OCI-LY1 (cell line): Measurements from ENCODE around the gene RPLP2.

Experiments used
- H2AFZ ChIP-seq: fragments of 200-600 bp; sonication (generic), shearing (Covaris generic); 2 replicates; pipeline ENCODE4 v1.6.0; 2014; ENCODE audit warnings: antibody characterized with exemption, mild to moderate bottlenecking, low read length
- H3F3A ChIP-seq: fragments of 200-600 bp; sonication (generic), shearing (Covaris generic); 2 replicates; pipeline ENCODE4 v1.6.0; 2014; ENCODE audit warnings: mild to moderate bottlenecking, antibody characterized with exemption, low read length, moderate library complexity; ENCODE audit not compliant: insufficient read depth
- H3K27ac ChIP-seq: fragments of 200-600 bp; sonication (generic); 2 replicates; pipeline ENCODE4 v1.5.1; 2014; ENCODE audit warnings: low read length, mixed run types, mild to moderate bottlenecking, low read depth; ENCODE audit not compliant: poor library complexity, severe bottlenecking
- H3K27me3 ChIP-seq: fragments of 200-600 bp; sonication (generic); 2 replicates; pipeline ENCODE4 v1.6.0; 2014; ENCODE audit warnings: antibody characterized with exemption, mild to moderate bottlenecking, low read length, moderate library complexity; ENCODE audit not compliant: insufficient read depth
- H3K36me3 ChIP-seq: fragments of 200-600 bp; sonication (generic); 2 replicates; pipeline ENCODE4 v1.6.1; 2014; ENCODE audit warnings: mild to moderate bottlenecking, antibody characterized with exemption, low read length, moderate library complexity, mixed read lengths; ENCODE audit not compliant: insufficient read depth
- H3K4me1 ChIP-seq: fragments of 200-600 bp; sonication (generic); 2 replicates; pipeline ENCODE4 v1.5.1; 2014; ENCODE audit warnings: mild to moderate bottlenecking, low read length, moderate library complexity; ENCODE audit not compliant: insufficient read depth, severe bottlenecking
- H3K4me2 ChIP-seq: fragments of 200-600 bp; sonication (generic), shearing (Covaris generic); 2 replicates; pipeline ENCODE4 v1.6.1; 2014; ENCODE audit warnings: low read length
- H3K4me3 ChIP-seq: fragments of 200-600 bp; sonication (generic); 2 replicates; pipeline ENCODE4 v1.5.1; 2014; ENCODE audit warnings: low read length, low read depth, mild to moderate bottlenecking, mixed read lengths; ENCODE audit not compliant: poor library complexity, severe bottlenecking
- H3K79me2 ChIP-seq: fragments of 200-600 bp; shearing (Covaris generic); 2 replicates; pipeline ENCODE4 v1.6.1; 2016; ENCODE audit warnings: mixed run types, low read length, mixed read lengths; ENCODE audit not compliant: insufficient read depth
- H3K9ac ChIP-seq: fragments of 200-600 bp; sonication (generic), shearing (Covaris generic); 2 replicates; pipeline ENCODE4 v1.6.1; 2014; ENCODE audit warnings: mild to moderate bottlenecking, low read length, mixed read lengths
- H3K9me2 ChIP-seq: fragments of 200-600 bp; sonication (generic), shearing (Covaris generic); 2 replicates; pipeline ENCODE4 v1.6.1; 2014; ENCODE audit warnings: low read depth, mild to moderate bottlenecking, low read length, mixed read lengths
- H3K9me3 ChIP-seq: fragments of 200-600 bp; shearing (Covaris generic); 2 replicates; pipeline ENCODE4 v1.6.1; 2014; ENCODE audit warnings: low read length, mixed read lengths
- H4K20me1 ChIP-seq: fragments of 200-600 bp; sonication (generic), shearing (Covaris generic); 2 replicates; pipeline ENCODE4 v1.6.0; 2016; ENCODE audit warnings: mild to moderate bottlenecking, low read length; ENCODE audit not compliant: insufficient read depth
- EZH2 ChIP-seq: fragments of 200-600 bp; sonication (generic), shearing (Covaris generic); IDR thresholded peaks from 2 replicates; pipeline ENCODE4 v1.8.0; 2017; ENCODE audit warnings: borderline replicate concordance, mixed run types, mild to moderate bottlenecking, antibody characterized with exemption, low read length, moderate library complexity, mixed read lengths
- TF ChIP-seq, protein P1 (sequence below): fragments of 200-600 bp; sonication (generic), shearing (Covaris generic); IDR thresholded peaks from 2 replicates; pipeline ENCODE4 v1.5.1; 2017; ENCODE audit warnings: mild to moderate bottlenecking, antibody characterized with exemption, low read length, moderate library complexity, mixed read lengths

RPLP2 gene

DNA sequence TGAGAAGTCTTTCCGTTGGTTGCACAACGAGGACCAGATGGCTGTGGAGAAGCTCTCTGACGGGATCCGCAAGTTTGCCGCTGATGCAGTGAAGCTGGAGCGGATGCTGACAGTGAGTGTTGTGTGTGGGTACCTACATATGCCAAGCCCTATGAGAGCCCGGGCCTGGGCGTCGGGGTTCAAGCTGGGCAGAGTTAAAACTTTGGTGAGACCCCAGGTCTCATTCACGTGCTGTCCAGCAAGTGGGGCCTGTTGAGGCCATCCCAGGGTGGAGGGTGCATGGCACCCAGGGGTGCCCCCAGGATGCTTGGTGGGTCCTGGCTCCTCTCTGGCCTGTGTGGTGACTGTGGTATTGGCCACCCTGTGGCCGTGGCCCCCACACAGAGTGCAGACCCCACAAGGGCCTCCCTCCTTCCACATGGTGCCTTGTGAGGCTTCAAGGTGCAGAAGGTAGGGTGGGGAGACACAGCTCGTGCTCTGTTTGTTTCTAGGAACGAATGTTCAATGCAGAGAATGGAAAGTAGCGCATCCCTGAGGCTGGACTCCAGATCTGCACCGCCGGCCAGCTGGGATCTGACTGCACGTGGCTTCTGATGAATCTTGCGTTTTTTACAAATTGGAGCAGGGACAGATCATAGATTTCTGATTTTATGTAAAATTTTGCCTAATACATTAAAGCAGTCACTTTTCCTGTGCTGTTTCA is 45.3 kb upstream of the RPLP2 start:
- Histone ChIP-seq H3K79me2 (no peaks in the 10 kb centered on the region), H3K4me2 (no peak overlapping the region), H4K20me1 (no peaks in the 10 kb centered on the region), H3K9me3 (no peaks in the 10 kb centered on the region), H3K27me3 (no peaks in the 10 kb centered on the region), H3F3A (no peaks in the 10 kb centered on the region), H3K36me3 (peaks cover 75% of the 10 kb centered on the region), H3K4me1 (peaks cover 5% of the 10 kb centered on the region), H3K9ac (no peak overlapping the region), H3K4me3 (no peak overlapping the region), H3K9me2 (no peaks in the 10 kb centered on the region), H2AFZ (no peak overlapping the region), H3K27ac (no peak overlapping the region)
- TF ChIP-seq, protein P1, sequence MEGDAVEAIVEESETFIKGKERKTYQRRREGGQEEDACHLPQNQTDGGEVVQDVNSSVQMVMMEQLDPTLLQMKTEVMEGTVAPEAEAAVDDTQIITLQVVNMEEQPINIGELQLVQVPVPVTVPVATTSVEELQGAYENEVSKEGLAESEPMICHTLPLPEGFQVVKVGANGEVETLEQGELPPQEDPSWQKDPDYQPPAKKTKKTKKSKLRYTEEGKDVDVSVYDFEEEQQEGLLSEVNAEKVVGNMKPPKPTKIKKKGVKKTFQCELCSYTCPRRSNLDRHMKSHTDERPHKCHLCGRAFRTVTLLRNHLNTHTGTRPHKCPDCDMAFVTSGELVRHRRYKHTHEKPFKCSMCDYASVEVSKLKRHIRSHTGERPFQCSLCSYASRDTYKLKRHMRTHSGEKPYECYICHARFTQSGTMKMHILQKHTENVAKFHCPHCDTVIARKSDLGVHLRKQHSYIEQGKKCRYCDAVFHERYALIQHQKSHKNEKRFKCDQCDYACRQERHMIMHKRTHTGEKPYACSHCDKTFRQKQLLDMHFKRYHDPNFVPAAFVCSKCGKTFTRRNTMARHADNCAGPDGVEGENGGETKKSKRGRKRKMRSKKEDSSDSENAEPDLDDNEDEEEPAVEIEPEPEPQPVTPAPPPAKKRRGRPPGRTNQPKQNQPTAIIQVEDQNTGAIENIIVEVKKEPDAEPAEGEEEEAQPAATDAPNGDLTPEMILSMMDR = no peak
- TF ChIP-seq EZH2 = no peak

DNA sequence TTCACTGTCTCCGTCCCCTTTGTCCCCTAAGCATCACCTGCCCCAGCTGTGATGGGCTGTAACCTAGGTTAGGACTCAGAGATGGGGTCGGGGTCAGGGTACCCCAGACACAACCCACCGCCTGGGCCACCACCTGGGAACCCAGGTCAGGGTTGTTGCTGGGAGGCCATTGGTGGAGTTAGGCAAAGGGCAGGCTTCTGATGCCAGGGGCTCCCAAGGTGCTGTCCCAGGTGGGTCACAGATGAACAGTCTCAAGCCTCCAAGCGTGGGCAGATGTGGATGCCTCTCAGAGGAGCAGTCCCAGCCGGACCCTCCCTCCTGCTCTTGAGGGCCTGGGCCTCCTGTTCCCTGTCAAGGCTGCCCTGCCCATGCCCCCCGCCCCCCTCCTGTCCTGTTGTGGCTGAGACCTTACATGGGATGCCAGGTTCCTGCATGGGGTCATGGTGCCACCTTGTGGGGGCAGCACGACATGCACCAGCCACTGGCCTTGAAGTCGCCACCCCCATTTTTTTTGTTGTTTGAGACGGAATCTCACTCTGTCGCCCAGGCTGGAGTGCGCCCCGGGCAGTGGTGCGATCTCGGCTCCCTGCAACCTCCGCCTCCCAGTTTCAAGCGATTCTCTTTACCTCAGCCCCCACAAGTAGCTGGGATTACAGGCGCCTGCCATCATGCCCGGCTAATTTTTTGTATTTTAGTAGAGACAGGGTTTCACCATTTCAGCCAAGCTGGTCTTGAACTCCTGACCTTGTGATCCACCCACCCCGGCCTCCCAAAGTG is 44.6 kb upstream of the RPLP2 start:
- no peaks in the 10 kb centered on the region for H3F3A ChIP-seq
- H2AFZ ChIP-seq = no peak overlapping the region
- H3K36me3 ChIP-seq = peaks cover 74% of the 10 kb centered on the region
- H3K79me2 ChIP-seq = no peaks in the 10 kb centered on the region
- no peak overlapping the region for H3K4me2 ChIP-seq
- H3K4me3 ChIP-seq = no peak overlapping the region
- no peak overlapping the region for H3K27ac ChIP-seq
- H4K20me1 ChIP-seq = no peaks in the 10 kb centered on the region
- no peak for TF ChIP-seq EZH2
- TF ChIP-seq, protein P1 = peak; percentile 72
- no peaks in the 10 kb centered on the region for H3K9me3 ChIP-seq
- H3K27me3 ChIP-seq = no peaks in the 10 kb centered on the region
- H3K9ac ChIP-seq = no peak overlapping the region
- H3K9me2 ChIP-seq = no peaks in the 10 kb centered on the region
- peaks cover 5% of the 10 kb centered on the region for H3K4me1 ChIP-seq

DNA sequence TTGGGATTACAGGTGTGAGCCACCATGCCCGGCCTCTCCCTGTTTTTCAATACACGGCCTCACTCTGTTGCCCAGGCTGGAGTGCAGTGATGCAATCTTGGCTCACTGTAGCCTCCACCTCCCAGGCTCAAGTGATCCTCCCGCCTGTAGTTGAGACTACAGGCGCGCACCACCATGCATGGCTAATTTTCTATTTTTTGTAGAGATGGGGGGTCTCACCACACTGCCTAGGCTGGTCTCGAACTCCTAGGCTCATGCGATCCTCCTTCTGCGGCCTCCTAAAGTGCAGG is 44.0 kb upstream of the RPLP2 start:
- H3K27me3 ChIP-seq = no peaks in the 10 kb centered on the region
- no peaks in the 10 kb centered on the region for H3K79me2 ChIP-seq
- no peaks in the 10 kb centered on the region for H3K9me2 ChIP-seq
- H3K4me1 ChIP-seq = peaks cover 5% of the 10 kb centered on the region
- no peak overlapping the region for H3K27ac ChIP-seq
- TF ChIP-seq, protein P1 = no peak
- TF ChIP-seq EZH2 = no peak
- no peak overlapping the region for H2AFZ ChIP-seq
- H4K20me1 ChIP-seq = no peaks in the 10 kb centered on the region
- no peak overlapping the region for H3K4me3 ChIP-seq
- no peak overlapping the region for H3K4me2 ChIP-seq
- H3K9ac ChIP-seq = no peak overlapping the region
- H3F3A ChIP-seq = no peaks in the 10 kb centered on the region
- H3K9me3 ChIP-seq = no peaks in the 10 kb centered on the region
- H3K36me3 ChIP-seq = peaks cover 75% of the 10 kb centered on the region
